ENCODE measurements around the gene RUNX1. TPM values are rescaled to one million over a fixed set of nuclear protein-coding genes. Genes with fewer than 3 reads are reported as not detected.
A peak's percentile ranks its signal among the peaks of the same experiment; 100 is the strongest.

Gene RUNX1
- total and polyA plus RNA-seq, 2 donors: 18.5 to 29.6 TPM

- Histone ChIP-seq H3K27ac (ENCODE audit: low read depth in 1 of 2, low read length in 1 of 2) (no peak overlapping the region), H3K36me3 (ENCODE audit: control insufficient read depth in 2 of 2, insufficient read depth in 2 of 2, low read length in 1 of 2) (no peaks in the 10 kb centered on the region), H3K4me1 (ENCODE audit: control insufficient read depth in 2 of 2, insufficient read depth in 2 of 2, low read length in 2 of 2) (no peaks in the 10 kb centered on the region), H3K9me3 (ENCODE audit: control insufficient read depth in 2 of 2, insufficient read depth in 1 of 2, low read length in 1 of 2) (no peaks in the 10 kb centered on the region), H3K27me3 (ENCODE audit: control insufficient read depth in 2 of 2, insufficient read depth in 1 of 2, low read length in 1 of 2) (no peaks in the 10 kb centered on the region), H3K4me3 (ENCODE audit: low read length in 2 of 2) (no peak overlapping the region)
- WGBS: 91% methylated on average over 3 of the region's 3 CpGs
- no peak for DNase-seq (ENCODE audit: low read depth in 6 of 9, low spot score in 9 of 9)
These were observed 284.3 kb downstream of the RUNX1 start for GRCh38 chr21:34764715-34765284.

- Histone ChIP-seq H3K4me3 (ENCODE audit: low read length in 2 of 2) (no peak overlapping the region), H3K9me3 (ENCODE audit: control insufficient read depth in 2 of 2, insufficient read depth in 1 of 2, low read length in 1 of 2) (no peaks in the 10 kb centered on the region), H3K4me1 (ENCODE audit: control insufficient read depth in 2 of 2, insufficient read depth in 2 of 2, low read length in 2 of 2) (no peaks in the 10 kb centered on the region), H3K27ac (ENCODE audit: low read depth in 1 of 2, low read length in 1 of 2) (no peak overlapping the region), H3K36me3 (ENCODE audit: control insufficient read depth in 2 of 2, insufficient read depth in 2 of 2, low read length in 1 of 2) (no peaks in the 10 kb centered on the region), H3K27me3 (ENCODE audit: control insufficient read depth in 2 of 2, insufficient read depth in 1 of 2, low read length in 1 of 2) (no peaks in the 10 kb centered on the region)
- 100% methylated on average over 1 of the region's 1 CpG for WGBS
- DNase-seq (ENCODE audit: low read depth in 6 of 9, low spot score in 9 of 9): no peak
These were observed 286.3 kb downstream of the RUNX1 start for GRCh38 chr21:34762786-34763185.

GRCh38 chr21:34761758-34762330 is 287.3 kb downstream of the RUNX1 start:
- no peaks in the 10 kb centered on the region for H3K9me3 ChIP-seq (ENCODE audit: control insufficient read depth in 2 of 2, insufficient read depth in 1 of 2, low read length in 1 of 2)
- DNase-seq (ENCODE audit: low read depth in 6 of 9, low spot score in 9 of 9): no peak
- H3K4me3 ChIP-seq (ENCODE audit: low read length in 2 of 2): no peak overlapping the region
- WGBS: 97% methylated on average over 2 of the region's 2 CpGs
- no peak overlapping the region for H3K27ac ChIP-seq (ENCODE audit: low read depth in 1 of 2, low read length in 1 of 2)
- no peaks in the 10 kb centered on the region for H3K27me3 ChIP-seq (ENCODE audit: control insufficient read depth in 2 of 2, insufficient read depth in 1 of 2, low read length in 1 of 2)
- H3K36me3 ChIP-seq (ENCODE audit: control insufficient read depth in 2 of 2, insufficient read depth in 2 of 2, low read length in 1 of 2): no peaks in the 10 kb centered on the region
- H3K4me1 ChIP-seq (ENCODE audit: control insufficient read depth in 2 of 2, insufficient read depth in 2 of 2, low read length in 2 of 2): no peaks in the 10 kb centered on the region

- no peak overlapping the region for H3K4me3 ChIP-seq (ENCODE audit: low read length in 2 of 2)
- DNase-seq (ENCODE audit: low read depth in 6 of 9, low spot score in 9 of 9): no peak
- no peaks in the 10 kb centered on the region for H3K4me1 ChIP-seq (ENCODE audit: control insufficient read depth in 2 of 2, insufficient read depth in 2 of 2, low read length in 2 of 2)
- no peaks in the 10 kb centered on the region for H3K9me3 ChIP-seq (ENCODE audit: control insufficient read depth in 2 of 2, insufficient read depth in 1 of 2, low read length in 1 of 2)
- no peak overlapping the region for H3K27ac ChIP-seq (ENCODE audit: low read depth in 1 of 2, low read length in 1 of 2)
- H3K36me3 ChIP-seq (ENCODE audit: control insufficient read depth in 2 of 2, insufficient read depth in 2 of 2, low read length in 1 of 2): no peaks in the 10 kb centered on the region
- H3K27me3 ChIP-seq (ENCODE audit: control insufficient read depth in 2 of 2, insufficient read depth in 1 of 2, low read length in 1 of 2): no peaks in the 10 kb centered on the region
- 91% methylated on average over 19 of the region's 19 CpGs for WGBS
These were observed 294.1 kb downstream of the RUNX1 start for GRCh38 chr21:34754690-34755647.

GRCh38 chr21:34748862-34749261 is 300.2 kb downstream of the RUNX1 start:
- peaks cover 0 to 7% of the 10 kb centered on the region in 2 donors for H3K4me1 ChIP-seq (ENCODE audit: control insufficient read depth in 2 of 2, insufficient read depth in 2 of 2, low read length in 2 of 2)
- no peaks in the 10 kb centered on the region for H3K27me3 ChIP-seq (ENCODE audit: control insufficient read depth in 2 of 2, insufficient read depth in 1 of 2, low read length in 1 of 2)
- H3K4me3 ChIP-seq (ENCODE audit: low read length in 2 of 2): no peak overlapping the region
- 97% methylated on average over 3 of the region's 3 CpGs for WGBS
- DNase-seq (ENCODE audit: low read depth in 6 of 9, low spot score in 9 of 9): no peak
- H3K9me3 ChIP-seq (ENCODE audit: control insufficient read depth in 2 of 2, insufficient read depth in 1 of 2, low read length in 1 of 2): no peaks in the 10 kb centered on the region
- no peak overlapping the region for H3K27ac ChIP-seq (ENCODE audit: low read depth in 1 of 2, low read length in 1 of 2)
- no peaks in the 10 kb centered on the region for H3K36me3 ChIP-seq (ENCODE audit: control insufficient read depth in 2 of 2, insufficient read depth in 2 of 2, low read length in 1 of 2)

- 47% methylated on average over 21 of the region's 21 CpGs for WGBS
- peaks cover 0 to 7% of the 10 kb centered on the region in 2 donors for H3K4me1 ChIP-seq (ENCODE audit: control insufficient read depth in 2 of 2, insufficient read depth in 2 of 2, low read length in 2 of 2)
- peaks cover 0 to 3% of the 10 kb centered on the region in 2 donors for H3K27me3 ChIP-seq (ENCODE audit: control insufficient read depth in 2 of 2, insufficient read depth in 1 of 2, low read length in 1 of 2)
- peak overlapping the region in 1 of 2 donors; percentile 22 for H3K4me3 ChIP-seq (ENCODE audit: low read length in 2 of 2)
- H3K9me3 ChIP-seq (ENCODE audit: control insufficient read depth in 2 of 2, insufficient read depth in 1 of 2, low read length in 1 of 2): no peaks in the 10 kb centered on the region
- H3K36me3 ChIP-seq (ENCODE audit: control insufficient read depth in 2 of 2, insufficient read depth in 2 of 2, low read length in 1 of 2): no peaks in the 10 kb centered on the region
- peak overlapping the region in 1 of 2 donors; percentile 38 for H3K27ac ChIP-seq (ENCODE audit: low read depth in 1 of 2, low read length in 1 of 2)
- peak in 8 of 9 donors; percentile 32 to 74 (median 46) for DNase-seq (ENCODE audit: low read depth in 6 of 9, low spot score in 9 of 9)
These were observed 303.4 kb downstream of the RUNX1 start for GRCh38 chr21:34745557-34746255.

GRCh38 chr21:34744801-34745200 is 304.3 kb downstream of the RUNX1 start:
- no peak for DNase-seq (ENCODE audit: low read depth in 6 of 9, low spot score in 9 of 9)
- H3K4me1 ChIP-seq (ENCODE audit: control insufficient read depth in 2 of 2, insufficient read depth in 2 of 2, low read length in 2 of 2): peaks cover 0 to 7% of the 10 kb centered on the region in 2 donors
- 82% methylated on average over 3 of the region's 3 CpGs for WGBS
- no peak overlapping the region for H3K4me3 ChIP-seq (ENCODE audit: low read length in 2 of 2)
- H3K36me3 ChIP-seq (ENCODE audit: control insufficient read depth in 2 of 2, insufficient read depth in 2 of 2, low read length in 1 of 2): no peaks in the 10 kb centered on the region
- peaks cover 0 to 3% of the 10 kb centered on the region in 2 donors for H3K27me3 ChIP-seq (ENCODE audit: control insufficient read depth in 2 of 2, insufficient read depth in 1 of 2, low read length in 1 of 2)
- H3K9me3 ChIP-seq (ENCODE audit: control insufficient read depth in 2 of 2, insufficient read depth in 1 of 2, low read length in 1 of 2): no peaks in the 10 kb centered on the region
- H3K27ac ChIP-seq (ENCODE audit: low read depth in 1 of 2, low read length in 1 of 2): no peak overlapping the region

GRCh38 chr21:34743831-34744230 is 305.3 kb downstream of the RUNX1 start:
- peaks cover 0 to 3% of the 10 kb centered on the region in 2 donors for H3K27me3 ChIP-seq (ENCODE audit: control insufficient read depth in 2 of 2, insufficient read depth in 1 of 2, low read length in 1 of 2)
- no peaks in the 10 kb centered on the region for H3K36me3 ChIP-seq (ENCODE audit: control insufficient read depth in 2 of 2, insufficient read depth in 2 of 2, low read length in 1 of 2)
- 90% methylated on average over 9 of the region's 9 CpGs for whole genome bisulfite sequencing
- H3K4me3 ChIP-seq (ENCODE audit: low read length in 2 of 2): no peak overlapping the region
- no peak for DNase-seq (ENCODE audit: low read depth in 6 of 9, low spot score in 9 of 9)
- no peak overlapping the region for H3K27ac ChIP-seq (ENCODE audit: low read depth in 1 of 2, low read length in 1 of 2)
- H3K4me1 ChIP-seq (ENCODE audit: control insufficient read depth in 2 of 2, insufficient read depth in 2 of 2, low read length in 2 of 2): peaks cover 0 to 7% of the 10 kb centered on the region in 2 donors
- no peaks in the 10 kb centered on the region for H3K9me3 ChIP-seq (ENCODE audit: control insufficient read depth in 2 of 2, insufficient read depth in 1 of 2, low read length in 1 of 2)

Measured in thymus (tissue), 11 donors.